ENCODE measurements around the gene IRF2BPL.

The IRF2BPL gene

GRCh38 chr14:77053046-77053841 is 24.7 kb upstream of the IRF2BPL start:
- DNase-seq = peak; percentile 53 to 69

- DNase-seq = no peak
Observed at GRCh38 chr14:77052281-77053044, 24.0 kb upstream of the IRF2BPL start.

- no peak for DNase-seq
Observed at GRCh38 chr14:77051116-77051515, 22.6 kb upstream of the IRF2BPL start.

DNA sequence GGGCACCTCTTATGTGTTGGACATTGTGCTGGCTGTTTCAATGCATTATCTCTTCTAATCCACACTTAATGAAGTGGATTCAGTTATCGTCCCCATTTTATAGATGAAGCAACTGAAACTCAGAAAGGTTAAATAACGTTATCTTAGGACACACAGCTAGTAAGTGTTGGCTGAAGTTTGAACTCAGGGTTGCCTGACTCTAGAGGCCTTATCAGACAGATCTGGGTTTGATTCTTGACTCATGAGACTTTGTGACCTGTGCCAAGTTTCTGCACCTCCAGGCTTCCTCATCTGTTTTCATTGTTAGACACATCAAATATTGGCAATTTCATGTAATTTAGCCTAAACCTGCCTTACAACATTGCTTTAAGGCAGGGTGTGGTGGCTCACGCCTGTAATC is 18.2 kb upstream of the IRF2BPL start:
- DNase-seq = peak in 1 of 2 donors; percentile 19

GRCh38 chr14:77045238-77046162 is 17.0 kb upstream of the IRF2BPL start:
- no peak for DNase-seq

- no peak for DNase-seq
Observed at GRCh38 chr14:77044783-77045237, 16.3 kb upstream of the IRF2BPL start.

DNA sequence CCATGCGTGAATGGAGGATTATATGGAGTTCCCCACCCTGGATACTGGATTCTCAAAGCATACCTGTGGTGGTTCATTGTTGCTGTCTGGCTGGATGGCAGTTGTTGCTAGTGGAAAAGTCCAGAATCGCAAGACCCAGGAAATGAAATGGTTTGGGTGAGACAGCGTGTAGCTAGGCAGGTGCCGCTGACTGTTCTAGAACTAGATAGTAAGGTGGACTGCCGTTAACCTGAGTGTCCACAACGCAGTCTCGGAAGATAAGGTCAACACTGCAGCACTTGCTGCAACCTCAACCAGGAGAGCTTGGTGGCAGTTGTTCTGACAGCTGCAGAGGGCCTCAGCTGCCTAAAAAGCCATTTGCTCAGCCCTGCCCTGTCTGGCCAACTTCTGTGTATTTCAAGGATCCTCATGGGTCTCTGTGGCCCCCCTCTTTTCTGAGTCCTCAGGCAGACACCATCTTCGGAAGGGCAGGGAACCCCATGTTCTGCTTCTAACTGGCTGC is 15.5 kb upstream of the IRF2BPL start:
- no peak for DNase-seq

GRCh38 chr14:77043177-77043983 is 14.9 kb upstream of the IRF2BPL start:
- DNase-seq = peak in 1 of 2 donors; percentile 74

DNA sequence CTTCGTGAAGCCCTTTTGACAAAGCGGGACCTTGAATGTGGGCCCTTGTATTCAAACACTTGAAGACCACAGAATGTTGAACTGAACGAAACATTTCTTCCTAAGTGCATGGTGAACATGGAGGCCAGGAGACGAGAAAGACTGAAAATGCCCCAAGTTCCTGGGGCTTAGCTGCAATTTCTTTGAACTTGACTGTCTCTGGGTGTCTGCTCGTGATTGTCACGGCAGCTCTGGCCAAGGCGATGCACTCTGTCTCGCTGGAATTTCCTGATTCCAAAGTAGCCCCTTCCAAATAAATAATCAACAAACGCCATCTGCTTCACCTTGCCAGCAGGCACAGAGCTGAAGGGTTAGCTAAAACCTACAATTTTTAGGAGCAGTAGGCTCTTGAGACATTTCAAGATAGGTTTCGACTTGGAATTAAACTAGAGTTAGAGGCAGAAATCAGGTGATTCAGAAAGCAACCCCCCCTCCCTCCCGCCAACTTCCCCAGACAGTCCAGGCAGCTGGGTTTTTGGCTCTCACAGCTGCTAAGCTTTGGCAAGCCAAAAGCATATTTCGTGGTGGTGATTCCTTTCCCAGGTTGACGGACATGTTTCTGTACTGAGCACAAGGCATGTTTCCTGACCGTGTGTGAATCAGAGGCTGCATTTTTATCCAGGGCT is 13.5 kb upstream of the IRF2BPL start:
- peak in 1 of 2 donors; percentile 75 for DNase-seq

DNA sequence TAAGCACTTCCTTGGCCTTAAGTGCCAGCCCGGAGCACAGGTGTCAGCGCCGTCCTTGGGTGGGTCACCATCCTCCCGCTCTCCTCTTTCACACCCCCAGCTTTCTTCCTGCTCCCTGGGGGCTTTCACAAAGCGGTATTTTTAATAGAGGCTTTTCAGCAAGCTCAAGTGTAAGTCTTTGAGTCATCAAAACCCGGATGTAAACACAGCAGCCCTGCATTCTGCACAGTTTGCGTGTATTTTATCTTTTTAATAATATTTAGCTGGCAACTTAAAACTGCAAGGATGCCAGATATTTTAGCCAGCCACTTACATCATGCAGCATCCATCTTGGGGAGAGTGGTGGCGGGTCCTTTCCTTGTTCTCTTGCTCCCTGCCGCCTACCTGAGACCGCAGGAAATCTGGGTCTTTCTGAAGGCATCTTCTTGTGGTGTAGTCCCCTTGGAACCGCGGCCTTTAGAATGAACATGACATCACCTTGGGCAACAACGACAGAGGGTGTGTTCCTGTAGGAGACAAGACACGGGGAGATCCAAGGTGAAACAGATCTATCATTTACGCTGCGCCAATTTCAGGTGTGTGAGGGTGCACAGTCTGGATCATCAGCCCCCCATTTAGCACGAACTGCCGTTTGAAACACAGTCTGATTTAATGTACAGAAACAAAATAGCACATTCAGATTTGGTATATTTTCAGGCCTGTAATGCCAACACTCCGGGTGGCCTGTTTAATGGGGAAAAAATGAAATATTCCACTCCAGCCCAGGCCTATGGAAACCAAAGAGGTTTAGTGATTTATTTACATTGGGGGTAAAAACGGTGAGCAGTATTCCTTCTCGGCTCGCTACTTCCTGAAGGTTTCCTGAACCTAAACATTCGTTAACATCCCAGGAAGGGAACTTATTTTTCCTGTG is 12.5 kb upstream of the IRF2BPL start:
- peak in 1 of 2 donors; percentile 27 for DNase-seq

DNA sequence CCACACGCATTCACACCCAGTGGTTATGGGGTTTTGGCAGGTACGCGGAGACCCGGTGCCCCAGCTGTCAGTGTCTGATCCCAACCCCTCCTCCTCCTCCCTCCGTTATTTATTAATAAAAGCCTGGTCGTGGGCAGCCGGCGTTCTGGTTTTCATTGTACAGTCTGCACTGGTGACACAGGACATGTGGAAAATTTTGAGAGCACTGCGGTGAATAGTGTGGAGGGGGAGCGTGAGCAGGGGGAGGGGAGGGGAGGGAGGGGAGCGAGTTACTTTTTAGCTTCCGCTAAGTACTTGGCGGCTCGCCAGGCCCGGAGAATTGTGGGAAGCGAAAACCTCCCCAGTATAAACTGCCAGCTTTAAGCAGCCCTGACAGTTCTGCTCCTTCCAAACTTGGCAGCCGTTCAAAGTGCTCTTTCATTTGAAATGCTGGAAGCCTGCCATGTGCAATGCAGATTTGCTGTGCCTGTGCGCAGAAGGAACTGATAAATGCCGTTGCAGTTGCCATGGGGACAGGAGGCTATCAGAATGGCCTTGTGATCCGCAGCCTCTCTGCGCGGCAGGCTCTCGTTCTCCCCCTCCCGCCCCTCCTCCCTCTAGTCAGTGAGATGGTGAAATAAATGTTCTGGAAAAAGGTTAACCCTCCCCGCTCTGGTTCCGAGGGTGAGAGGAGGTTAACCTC is 11.7 kb upstream of the IRF2BPL start:
- DNase-seq = peak; percentile 87 to 99

DNA sequence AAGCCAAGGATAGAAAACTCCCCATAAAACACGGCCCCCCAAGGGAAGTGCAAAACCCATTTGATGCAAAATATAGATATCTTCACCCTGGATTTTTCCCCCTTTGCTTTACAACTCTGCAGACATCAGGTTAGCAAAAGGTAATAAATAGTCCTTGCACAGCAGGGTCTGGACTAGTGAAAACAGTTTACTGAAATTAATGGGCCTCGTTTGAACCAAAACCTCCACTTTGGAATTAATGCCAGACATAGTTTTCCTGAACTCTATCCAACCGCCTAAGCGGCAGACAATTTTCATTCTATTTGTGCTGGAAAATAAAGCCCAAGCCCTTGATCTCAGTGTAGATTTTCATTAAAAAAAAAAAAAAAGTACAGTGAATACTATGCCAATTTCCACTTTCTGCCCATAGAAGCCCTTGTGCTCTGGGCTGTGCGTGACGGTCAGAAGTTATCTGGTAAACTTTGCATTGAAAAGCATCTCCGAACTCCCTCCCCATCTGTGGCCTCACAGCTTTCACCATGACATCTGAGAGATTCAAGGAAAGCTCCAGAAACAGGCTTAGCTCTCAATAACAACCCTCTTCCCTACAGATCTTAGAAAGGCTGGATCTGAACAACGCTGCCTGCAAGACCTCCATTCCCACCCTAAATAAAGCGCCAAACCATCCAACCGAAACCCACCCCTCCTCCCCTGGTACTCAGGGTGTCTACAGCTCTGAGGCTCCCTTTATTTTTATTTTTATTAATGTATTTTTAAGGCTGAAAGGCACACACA is 11.0 kb upstream of the IRF2BPL start:
- DNase-seq = no peak

DNA sequence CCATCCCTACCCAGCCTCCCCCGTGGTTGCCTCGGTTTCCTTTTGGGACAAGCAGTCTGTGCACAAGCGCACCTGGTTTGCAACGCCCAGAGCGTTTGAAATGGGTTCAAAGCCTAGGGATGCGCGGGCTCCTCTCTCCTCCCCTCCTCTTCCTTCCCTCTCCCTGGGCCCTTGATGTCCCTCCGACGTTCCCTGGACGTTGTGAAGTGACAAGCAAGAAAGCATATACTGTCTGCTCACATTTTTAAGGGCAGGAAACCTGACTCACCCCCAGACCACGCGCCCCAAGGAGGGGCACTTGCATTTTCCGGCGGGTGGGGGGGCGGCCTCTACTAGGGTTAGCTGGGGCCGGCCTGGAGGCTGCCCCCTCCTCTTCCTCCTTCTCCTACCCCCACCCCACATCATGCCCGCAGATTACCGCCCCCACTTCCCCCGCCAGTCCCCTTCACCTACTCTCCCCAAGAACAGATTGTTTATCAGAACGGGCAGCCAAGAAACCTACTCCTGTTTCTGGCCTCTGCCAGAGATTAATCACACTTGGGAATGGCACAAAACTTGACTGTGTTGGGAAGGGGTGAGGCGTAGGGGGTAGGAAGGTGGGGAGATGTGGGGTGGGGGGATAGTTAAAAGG is 9.5 kb upstream of the IRF2BPL start:
- peak; percentile 13 to 81 for DNase-seq

DNA sequence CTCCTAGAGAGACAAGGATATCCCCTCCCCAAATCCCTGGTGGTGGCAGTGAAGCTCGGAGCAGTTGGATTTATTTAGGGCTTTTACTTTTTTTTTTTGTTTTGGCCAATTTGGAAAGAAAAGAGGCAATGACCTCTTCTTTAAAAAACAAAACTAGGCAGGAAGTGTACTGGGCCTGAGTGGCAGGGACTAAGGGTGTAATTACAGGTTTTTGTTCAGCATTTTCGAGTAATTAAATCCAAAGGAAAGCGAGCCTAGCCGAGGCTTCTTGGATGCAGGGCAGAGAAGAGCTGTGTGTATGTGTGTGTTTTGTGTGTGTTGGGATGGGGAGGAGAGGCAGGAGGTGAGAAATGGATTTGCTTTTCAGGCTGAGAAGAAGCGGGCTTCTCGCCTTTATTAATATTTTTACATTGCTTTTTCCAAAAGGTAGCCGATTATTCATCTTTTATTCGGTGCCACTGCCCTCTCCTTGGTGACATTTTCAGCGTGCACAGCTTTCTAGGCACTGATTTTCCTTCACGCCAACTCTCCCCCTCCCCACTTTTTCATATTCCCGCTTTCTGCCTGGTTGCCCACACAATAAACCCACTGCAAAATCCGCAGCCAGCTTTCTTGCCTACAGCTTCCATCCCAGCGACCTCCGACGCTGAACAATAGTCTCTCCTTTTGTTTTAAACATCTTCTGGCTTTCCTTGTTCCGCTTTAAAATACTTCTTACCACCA is 8.9 kb upstream of the IRF2BPL start:
- DNase-seq = no peak

DNA sequence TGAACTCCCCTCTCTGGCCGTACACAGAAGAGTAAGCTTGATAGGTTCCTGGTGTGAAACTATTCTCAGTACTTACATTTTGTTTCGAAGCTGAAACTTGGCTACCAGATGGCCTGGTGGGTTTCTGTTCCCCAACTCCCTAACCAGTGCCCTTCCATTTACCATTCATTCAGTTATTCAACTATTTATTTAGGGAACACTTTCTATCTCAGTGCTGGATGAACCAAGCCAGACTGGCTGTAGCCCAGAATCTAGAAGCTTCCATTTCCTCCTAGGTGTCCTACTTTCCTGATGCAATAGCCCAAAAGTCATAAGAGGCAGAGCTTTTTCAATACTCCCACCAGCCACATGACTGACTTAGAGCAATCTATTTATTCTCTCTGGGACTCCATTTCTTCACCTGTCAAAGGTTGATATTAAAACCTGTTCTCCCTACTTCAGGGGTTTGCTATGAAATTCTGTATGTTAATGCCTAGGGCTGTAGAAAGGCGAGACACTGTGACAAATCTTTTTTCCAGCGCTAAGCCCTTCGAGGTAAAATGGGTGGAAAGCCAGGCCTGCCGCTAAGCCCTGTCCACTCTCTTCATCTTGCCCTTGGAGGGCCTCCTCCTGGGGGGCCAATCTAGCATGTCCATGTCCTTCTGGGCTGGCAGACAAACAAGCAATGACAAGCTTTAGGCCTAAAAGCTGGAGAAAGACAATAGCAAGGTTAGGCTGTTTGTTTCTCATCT is 8.1 kb upstream of the IRF2BPL start:
- no peak for DNase-seq

DNA sequence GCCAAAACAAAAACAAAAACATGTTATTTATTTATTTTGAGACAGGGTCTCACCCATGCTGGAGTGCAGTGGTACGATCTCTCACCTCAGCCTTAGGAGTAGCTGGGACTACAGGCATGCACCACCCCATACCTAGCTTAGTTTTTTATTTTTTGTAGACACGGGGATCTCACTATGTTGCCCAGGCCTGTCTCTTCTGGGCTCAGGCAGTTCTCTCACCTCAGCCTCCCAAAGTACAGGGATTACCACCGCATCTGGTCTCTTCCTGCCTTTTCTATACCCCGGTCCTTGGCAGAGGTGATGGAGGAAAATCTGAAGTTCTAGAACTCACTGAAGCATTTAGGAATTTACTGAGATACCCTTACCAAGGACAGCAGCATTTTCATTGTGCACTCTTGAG is 6.8 kb upstream of the IRF2BPL start:
- DNase-seq = no peak

Measured in bone marrow (tissue), 2 donors.